ENCODE data around the gene TRAT1. TPM values are rescaled to one million over a fixed set of nuclear protein-coding genes. Genes with fewer than 3 reads are reported as not detected.

Gene TRAT1
- total RNA-seq, 4 donors from 2014 or later: not detected

DNA sequence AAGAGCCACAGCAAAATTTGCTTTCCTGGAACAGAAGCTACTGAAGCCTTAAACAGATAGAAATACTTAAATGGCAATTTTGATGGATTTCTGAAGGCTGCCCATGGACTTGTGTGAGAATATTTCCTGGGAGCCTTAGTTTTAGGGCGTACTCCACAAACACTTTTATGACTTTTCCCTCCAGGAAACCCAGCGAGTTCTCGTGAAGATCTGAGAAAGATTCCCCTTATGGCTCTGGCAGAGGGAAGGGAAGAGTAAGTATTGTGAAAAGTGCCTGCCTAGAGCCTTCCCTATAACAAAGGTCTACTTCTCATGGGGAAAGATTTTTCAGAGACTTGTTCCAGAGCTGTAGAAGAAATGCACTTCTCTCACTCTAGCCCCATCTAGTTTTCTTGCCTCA, 31.1 kb upstream of the TRAT1 start:
- in situ Hi-C loops (cut with MboI; ENCODE audit: low sequenced_read_pairs in 4 of 4): no loop called here

DNA sequence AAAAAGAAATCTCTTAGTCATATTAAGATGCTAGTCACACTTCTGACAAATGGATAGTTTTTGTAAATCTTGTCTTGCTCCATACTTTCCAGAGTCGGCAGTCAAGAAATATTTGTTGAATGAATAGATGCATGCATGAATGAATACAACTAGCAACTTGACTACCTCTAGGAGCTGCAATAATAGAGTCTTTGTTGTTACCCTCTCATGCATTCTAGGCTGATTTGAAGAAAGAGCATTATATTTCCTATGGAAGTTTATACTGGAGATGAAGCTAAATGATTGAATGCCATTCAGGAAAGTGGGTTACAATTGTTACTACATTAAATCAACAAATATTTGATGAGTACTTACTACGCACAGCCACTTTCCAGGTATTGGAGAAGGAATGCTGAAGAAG, 18.1 kb upstream of the TRAT1 start:
- TF ChIP-seq, protein P1, sequence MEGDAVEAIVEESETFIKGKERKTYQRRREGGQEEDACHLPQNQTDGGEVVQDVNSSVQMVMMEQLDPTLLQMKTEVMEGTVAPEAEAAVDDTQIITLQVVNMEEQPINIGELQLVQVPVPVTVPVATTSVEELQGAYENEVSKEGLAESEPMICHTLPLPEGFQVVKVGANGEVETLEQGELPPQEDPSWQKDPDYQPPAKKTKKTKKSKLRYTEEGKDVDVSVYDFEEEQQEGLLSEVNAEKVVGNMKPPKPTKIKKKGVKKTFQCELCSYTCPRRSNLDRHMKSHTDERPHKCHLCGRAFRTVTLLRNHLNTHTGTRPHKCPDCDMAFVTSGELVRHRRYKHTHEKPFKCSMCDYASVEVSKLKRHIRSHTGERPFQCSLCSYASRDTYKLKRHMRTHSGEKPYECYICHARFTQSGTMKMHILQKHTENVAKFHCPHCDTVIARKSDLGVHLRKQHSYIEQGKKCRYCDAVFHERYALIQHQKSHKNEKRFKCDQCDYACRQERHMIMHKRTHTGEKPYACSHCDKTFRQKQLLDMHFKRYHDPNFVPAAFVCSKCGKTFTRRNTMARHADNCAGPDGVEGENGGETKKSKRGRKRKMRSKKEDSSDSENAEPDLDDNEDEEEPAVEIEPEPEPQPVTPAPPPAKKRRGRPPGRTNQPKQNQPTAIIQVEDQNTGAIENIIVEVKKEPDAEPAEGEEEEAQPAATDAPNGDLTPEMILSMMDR (IDR thresholded peaks at IDR 0.05 in 4 of 5, conservative IDR thresholded peaks at IDR 0.05 in 1 of 5): no peak
- no peak for TF ChIP-seq POLR2A (IDR thresholded peaks at IDR 0.05)
- no peak overlapping the region for H3K4me3 ChIP-seq
- no peaks in the 10 kb centered on the region for H3K36me3 ChIP-seq
- no peak overlapping the region for H3K27ac ChIP-seq
- no peaks in the 10 kb centered on the region for H3K27me3 ChIP-seq
- no peaks in the 10 kb centered on the region for H3K9me3 ChIP-seq
- intact Hi-C loops (cut with DNase I; ENCODE audit: low total_unique reads): no loop called here
- in situ Hi-C loops (cut with MboI; ENCODE audit: low sequenced_read_pairs in 4 of 4): no loop called here
- ATAC-seq (no peak), DNase-seq (no peak)
- no peaks in the 10 kb centered on the region for H3K4me1 ChIP-seq

More for the DNA sequence above, 31.1 kb upstream of the TRAT1 start:
- Histone ChIP-seq H3K9me3 (no peaks in the 10 kb centered on the region), H3K36me3 (no peaks in the 10 kb centered on the region), H3K4me1 (no peaks in the 10 kb centered on the region), H3K27ac (no peak overlapping the region), H3K27me3 (no peaks in the 10 kb centered on the region), H3K4me3 (no peak overlapping the region)
- DNase-seq (no peak), ATAC-seq (no peak)
- TF ChIP-seq POLR2A (IDR thresholded peaks at IDR 0.05): no peak
- TF ChIP-seq, protein P1 (IDR thresholded peaks at IDR 0.05 in 4 of 5, conservative IDR thresholded peaks at IDR 0.05 in 1 of 5): no peak
- intact Hi-C loops (cut with DNase I; ENCODE audit: low total_unique reads): no loop called here

DNA sequence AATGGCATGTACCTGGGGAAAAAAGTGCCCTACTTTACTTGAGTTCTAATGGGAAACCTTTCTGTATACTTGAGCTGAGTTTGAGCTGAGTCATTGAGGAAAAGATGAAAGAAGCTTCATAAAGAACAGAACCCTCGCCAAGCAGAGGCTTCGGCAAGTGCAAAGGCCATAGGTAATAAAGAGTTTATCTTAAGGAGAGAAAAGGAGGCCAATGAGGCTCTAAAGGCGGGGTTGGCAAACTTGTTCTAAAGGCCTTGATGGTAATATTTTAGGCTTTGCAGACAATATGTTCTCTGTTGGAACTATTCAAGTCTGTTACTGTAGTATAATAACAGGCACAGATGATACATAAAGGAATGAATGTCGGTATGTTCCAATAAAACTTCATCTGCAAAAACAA, 17.6 kb upstream of the TRAT1 start:
- Histone ChIP-seq H3K36me3 (no peaks in the 10 kb centered on the region), H3K9me3 (no peaks in the 10 kb centered on the region), H3K4me1 (no peaks in the 10 kb centered on the region), H3K4me3 (no peak overlapping the region), H3K27me3 (no peaks in the 10 kb centered on the region), H3K27ac (no peak overlapping the region)
- TF ChIP-seq POLR2A (IDR thresholded peaks at IDR 0.05): no peak
- TF ChIP-seq, protein P1 (IDR thresholded peaks at IDR 0.05 in 4 of 5, conservative IDR thresholded peaks at IDR 0.05 in 1 of 5): no peak
- in situ Hi-C loops (cut with MboI; ENCODE audit: low sequenced_read_pairs in 4 of 4): no loop called here
- intact Hi-C loops (cut with DNase I; ENCODE audit: low total_unique reads): no loop called here
- no peak for ATAC-seq
- no peak for DNase-seq

DNA sequence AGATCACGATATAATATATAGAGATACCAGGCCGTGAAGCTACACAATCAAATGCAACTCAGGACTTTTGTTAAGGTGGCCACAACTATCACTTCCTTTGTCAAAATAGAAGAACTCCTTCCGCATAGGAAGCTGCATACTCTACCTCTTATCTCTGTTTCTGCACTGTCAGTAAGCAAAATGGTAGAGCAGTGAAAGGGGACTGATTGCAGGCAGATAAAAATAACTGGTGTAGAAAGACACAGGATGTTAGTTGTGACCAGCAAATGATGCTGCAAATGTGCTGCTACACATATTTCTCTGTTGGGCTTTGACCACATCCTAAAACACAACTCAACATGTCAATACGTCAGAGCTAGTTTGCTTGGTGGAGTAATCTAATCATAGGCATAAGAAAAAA, 16.3 kb upstream of the TRAT1 start:
- no peak overlapping the region for H3K4me3 ChIP-seq
- H3K27me3 ChIP-seq: no peaks in the 10 kb centered on the region
- intact Hi-C loops (cut with DNase I; ENCODE audit: low total_unique reads) (no loop called here), in situ Hi-C loops (cut with MboI; ENCODE audit: low sequenced_read_pairs in 4 of 4) (no loop called here)
- TF ChIP-seq, protein P1 (IDR thresholded peaks at IDR 0.05 in 4 of 5, conservative IDR thresholded peaks at IDR 0.05 in 1 of 5): no peak
- TF ChIP-seq POLR2A (IDR thresholded peaks at IDR 0.05): no peak
- no peak for ATAC-seq
- no peaks in the 10 kb centered on the region for H3K9me3 ChIP-seq
- H3K36me3 ChIP-seq: no peaks in the 10 kb centered on the region
- no peaks in the 10 kb centered on the region for H3K4me1 ChIP-seq
- H3K27ac ChIP-seq: no peak overlapping the region
- DNase-seq: no peak

DNA sequence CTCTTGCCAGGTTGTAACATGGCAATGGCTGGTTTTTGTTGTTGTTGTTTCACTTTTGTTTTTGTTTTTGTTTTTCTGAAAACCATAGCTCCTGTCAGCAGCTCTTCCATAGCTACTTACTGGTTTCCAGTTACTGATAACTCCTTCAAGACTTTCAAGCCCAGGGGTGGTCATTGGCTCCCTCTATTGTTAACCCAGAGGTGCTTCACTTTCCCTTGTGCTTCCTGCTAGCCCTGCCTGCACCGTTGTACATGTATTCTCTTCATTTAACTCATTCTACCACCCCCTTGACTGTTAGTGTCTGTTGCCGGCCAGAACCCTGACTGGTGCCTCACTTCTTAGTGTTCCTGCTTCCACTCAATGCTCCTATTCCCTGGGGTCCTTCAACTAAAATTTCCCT, 4.2 kb upstream of the TRAT1 start:
- no peaks in the 10 kb centered on the region for H3K9me3 ChIP-seq
- no peak overlapping the region for H3K27ac ChIP-seq
- H3K36me3 ChIP-seq: no peaks in the 10 kb centered on the region
- ATAC-seq: no peak
- DNase-seq: no peak
- no peaks in the 10 kb centered on the region for H3K4me1 ChIP-seq
- in situ Hi-C loops (cut with MboI; ENCODE audit: low sequenced_read_pairs in 4 of 4): no loop called here
- H3K4me3 ChIP-seq: no peak overlapping the region
- TF ChIP-seq POLR2A (IDR thresholded peaks at IDR 0.05): no peak
- TF ChIP-seq, protein P1 (IDR thresholded peaks at IDR 0.05 in 4 of 5, conservative IDR thresholded peaks at IDR 0.05 in 1 of 5): no peak
- no peaks in the 10 kb centered on the region for H3K27me3 ChIP-seq
- intact Hi-C loops (cut with DNase I; ENCODE audit: low total_unique reads): no loop called here
